Measurements from ENCODE around the gene MECP2.

MECP2 gene

GRCh38 chrX:154115750-154116149 lies 18.2 kb upstream of the MECP2 start:
- DNase-seq (ENCODE audit: low read depth, low spot score), result no peak

GRCh38 chrX:154115071-154115470 lies 17.6 kb upstream of the MECP2 start:
- DNase-seq (ENCODE audit: low read depth, low spot score), result no peak

- no peak for DNase-seq (ENCODE audit: low read depth, low spot score)
Measured at GRCh38 chrX:154114652-154115051, 17.1 kb upstream of the MECP2 start.

- DNase-seq (ENCODE audit: low read depth, low spot score), result no peak
Measured at GRCh38 chrX:154113729-154114128, 16.2 kb upstream of the MECP2 start.

- DNase-seq (ENCODE audit: low read depth, low spot score), result no peak
Measured at GRCh38 chrX:154098551-154098950, 1.0 kb upstream of the MECP2 start.

GRCh38 chrX:154097003-154097588 lies 421 bp downstream of the MECP2 start:
- no peak for DNase-seq (ENCODE audit: low read depth, low spot score)

- DNase-seq (ENCODE audit: low read depth, low spot score), result no peak
Measured at GRCh38 chrX:154096140-154097002, 1.1 kb downstream of the MECP2 start.

- DNase-seq (ENCODE audit: low read depth, low spot score), result no peak
Measured at GRCh38 chrX:154094833-154095232, 2.7 kb downstream of the MECP2 start.

GRCh38 chrX:154093965-154094364 lies 3.6 kb downstream of the MECP2 start:
- no peak for DNase-seq (ENCODE audit: low read depth, low spot score)

GRCh38 chrX:154092371-154092770 lies 5.1 kb downstream of the MECP2 start:
- DNase-seq (ENCODE audit: low read depth, low spot score), result no peak

GRCh38 chrX:154091678-154092077 lies 5.8 kb downstream of the MECP2 start:
- DNase-seq (ENCODE audit: low read depth, low spot score), result no peak

- no peak for DNase-seq (ENCODE audit: low read depth, low spot score)
Measured at GRCh38 chrX:154090731-154091130, 6.8 kb downstream of the MECP2 start.

- DNase-seq (ENCODE audit: low read depth, low spot score), result no peak
Measured at GRCh38 chrX:154084449-154085300, 12.8 kb downstream of the MECP2 start.

- DNase-seq (ENCODE audit: low read depth, low spot score), result no peak
Measured at GRCh38 chrX:154083126-154083517, 14.4 kb downstream of the MECP2 start.

- no peak for DNase-seq (ENCODE audit: low read depth, low spot score)
Measured at GRCh38 chrX:154082396-154083125, 15.0 kb downstream of the MECP2 start.

- DNase-seq (ENCODE audit: low read depth, low spot score), result no peak
Measured at GRCh38 chrX:154077101-154077500, 20.4 kb downstream of the MECP2 start.

- DNase-seq (ENCODE audit: low read depth, low spot score), result no peak
Measured at GRCh38 chrX:154074199-154074598, 23.3 kb downstream of the MECP2 start.

- DNase-seq (ENCODE audit: low read depth, low spot score), result no peak
Measured at GRCh38 chrX:154072192-154072591, 25.3 kb downstream of the MECP2 start.

GRCh38 chrX:154068560-154068959 lies 29.0 kb downstream of the MECP2 start:
- DNase-seq (ENCODE audit: low read depth, low spot score), result no peak

GRCh38 chrX:154064637-154065435 lies 32.7 kb downstream of the MECP2 start:
- no peak for DNase-seq (ENCODE audit: low read depth, low spot score)

- DNase-seq (ENCODE audit: low read depth, low spot score), result no peak
Measured at GRCh38 chrX:154063234-154063633, 34.3 kb downstream of the MECP2 start.

All from iPS DF 19.7 (cell line).